Upper lobe of right lung (tissue), 1 donor: ENCODE results near the gene TOM1L2. TPM values are rescaled to one million over a fixed set of nuclear protein-coding genes. Genes with fewer than 3 reads are reported as not detected.
A peak's percentile ranks its signal among the peaks of the same experiment; 100 is the strongest.

Experiments
- ATAC-seq: fragments of 200-7000 bp; cut with Tn5 transposase; one replicate; pipeline ENCODE4 v1.9.1; 2020; ENCODE audit warnings: mild to moderate bottlenecking, moderate library complexity
- DNase-seq: peaks from one replicate; pipeline ENCODE4 v3.0.0-alpha.2; 2020
- H3K27ac ChIP-seq: fragments of 200-600 bp; one replicate; pipeline ENCODE4 v1.8.0; 2022
- H3K27me3 ChIP-seq: fragments of 200-600 bp; one replicate; pipeline ENCODE4 v1.8.0; 2022; ENCODE audit warnings: mild to moderate bottlenecking
- H3K36me3 ChIP-seq: fragments of 200-600 bp; one replicate; pipeline ENCODE4 v1.8.0; 2022
- H3K4me1 ChIP-seq: fragments of 200-600 bp; one replicate; pipeline ENCODE4 v1.8.0; 2022
- H3K4me3 ChIP-seq: fragments of 200-600 bp; one replicate; pipeline ENCODE4 v1.8.0; 2022; ENCODE audit warnings: mild to moderate bottlenecking
- H3K9me3 ChIP-seq: fragments of 200-600 bp; one replicate; pipeline ENCODE4 v1.8.0; 2022
- CTCF ChIP-seq: fragments of 200-600 bp; IDR thresholded peaks from one replicate; pipeline ENCODE4 v1.8.0; 2022; ENCODE audit warnings: antibody characterized with exemption
- intact Hi-C: fragments of 100-400 bp; cut with DNase I; formaldehyde crosslinking; loops from one replicate; pipeline ENCODE4 v1.11.0; 2022
- total RNA-seq: library from RNA; stranded (reverse); fragmentation: NEBNext Ultra II Directional; extraction: Animal tissue kit (Norgen Biotek cat#: 25700); gene quantifications from one replicate; pipeline ENCODE4 v1.2.1, GENCODE V29; 2021
- donor health status: DM: no; HTN: yes; CAD: no; lungs with severe emphysema.

TOM1L2 gene
- total RNA-seq, 1 donor from 2014 or later, result 76.7 TPM

DNA sequence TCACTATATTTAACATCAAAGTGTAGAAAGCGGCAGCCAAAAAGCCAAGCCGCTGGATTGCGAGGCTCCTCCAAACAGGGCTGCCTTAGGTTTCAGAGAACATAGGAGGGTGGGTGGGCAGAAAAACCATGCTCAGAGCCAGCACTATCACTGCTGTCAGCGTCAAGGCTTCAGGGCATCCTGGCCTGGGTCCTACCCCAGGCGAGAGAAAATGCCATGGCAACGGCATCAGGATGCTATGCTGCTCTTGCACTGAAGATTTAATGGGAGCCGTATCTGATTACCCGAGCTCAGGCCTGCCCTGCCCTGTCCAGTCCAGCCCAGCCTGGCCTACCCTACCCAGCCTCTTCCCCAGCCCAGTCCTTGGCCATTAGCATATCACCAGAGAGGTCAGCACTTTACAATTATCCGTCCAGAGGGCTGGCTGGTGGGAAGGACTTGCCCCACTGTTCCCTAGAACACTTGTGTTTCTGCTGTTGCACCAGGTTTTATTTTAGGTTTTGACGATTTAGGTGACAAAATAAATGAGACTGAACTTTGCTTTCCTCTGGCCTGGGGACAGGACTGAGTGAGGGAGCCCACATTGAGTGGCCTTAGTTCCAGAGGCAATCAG is 61.1 kb downstream of the TOM1L2 start:
- Histone ChIP-seq H3K4me1 (peaks cover 27% of the 10 kb centered on the region), H3K27me3 (no peaks in the 10 kb centered on the region), H3K4me3 (no peak overlapping the region), H3K9me3 (no peaks in the 10 kb centered on the region), H3K27ac (no peak overlapping the region), H3K36me3 (no peaks in the 10 kb centered on the region)
- intact Hi-C loops, result loop anchor here (10.0 kb wide), 1 partner anchor 96 kb away; no protein-coding TSS in a partner anchor
- ATAC-seq (peak; percentile 67), DNase-seq (peak; percentile 51)
- no peak for TF ChIP-seq CTCF

DNA sequence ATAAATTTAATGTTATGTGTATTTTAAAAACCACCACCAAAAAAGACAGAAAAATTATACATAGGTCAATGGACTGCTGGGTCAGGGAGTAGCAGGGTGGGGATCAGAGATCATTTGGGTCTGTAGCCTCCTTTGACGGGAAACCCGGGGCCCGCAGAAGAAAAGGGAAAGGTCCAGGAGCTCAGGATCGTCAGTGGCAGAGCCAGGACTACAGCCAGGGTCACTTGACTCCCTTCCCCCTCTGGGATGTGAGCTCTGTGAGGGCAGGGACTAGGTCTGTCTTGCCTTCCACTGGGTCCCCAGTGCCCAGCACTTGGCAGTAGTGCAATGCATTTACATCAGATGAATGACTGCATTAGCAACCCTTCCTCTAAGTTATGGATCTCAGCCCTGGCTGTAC is 62.1 kb downstream of the TOM1L2 start:
- intact Hi-C loops, result loop anchor here (10.0 kb wide), 1 partner anchor 95 kb away; no protein-coding TSS in a partner anchor
- no peaks in the 10 kb centered on the region for H3K27me3 ChIP-seq

GRCh38 chr17:17909078-17909477 is 63.1 kb downstream of the TOM1L2 start:
- DNase-seq (no peak), ATAC-seq (no peak)
- intact Hi-C loops, result no loop called here
- no peak for TF ChIP-seq CTCF
- peaks cover 23% of the 10 kb centered on the region for H3K4me1 ChIP-seq
- H3K36me3 ChIP-seq, result no peaks in the 10 kb centered on the region
- H3K4me3 ChIP-seq, result no peak overlapping the region
- no peaks in the 10 kb centered on the region for H3K9me3 ChIP-seq
- H3K27ac ChIP-seq, result no peak overlapping the region
- H3K27me3 ChIP-seq, result no peaks in the 10 kb centered on the region

More for the DNA sequence above, 62.1 kb downstream of the TOM1L2 start:
- no peak for ATAC-seq
- Histone ChIP-seq H3K4me1 (peaks cover 27% of the 10 kb centered on the region), H3K4me3 (no peak overlapping the region), H3K9me3 (no peaks in the 10 kb centered on the region), H3K36me3 (no peaks in the 10 kb centered on the region), H3K27ac (no peak overlapping the region)
- peak; percentile 23 for DNase-seq
- TF ChIP-seq CTCF, result no peak

DNA sequence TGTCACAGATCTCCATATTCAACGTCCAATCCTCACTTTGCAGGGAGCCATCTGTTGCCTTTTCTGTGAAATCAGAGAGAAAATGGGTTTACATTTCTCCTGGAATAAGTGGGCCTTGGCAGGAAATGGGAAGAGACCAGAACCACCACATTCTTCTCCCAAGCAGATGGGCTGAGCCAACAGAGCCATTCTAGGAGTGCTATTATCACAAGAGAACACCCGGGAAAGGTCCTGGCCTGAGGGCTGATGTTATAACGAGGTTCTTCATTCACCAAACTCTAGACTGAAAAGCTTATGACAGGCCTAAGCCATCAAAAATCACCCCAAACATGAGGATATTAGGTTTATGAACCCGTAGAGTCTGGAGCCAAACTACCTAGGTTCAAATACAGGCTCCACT is 64.7 kb downstream of the TOM1L2 start:
- DNase-seq (peak; percentile 3), ATAC-seq (no peak)
- H3K36me3 ChIP-seq, result no peaks in the 10 kb centered on the region
- H3K4me3 ChIP-seq, result no peak overlapping the region
- peaks cover 17% of the 10 kb centered on the region for H3K4me1 ChIP-seq
- no peak for TF ChIP-seq CTCF
- intact Hi-C loops, result no loop called here
- peak overlapping the region; percentile 17 for H3K27ac ChIP-seq
- no peaks in the 10 kb centered on the region for H3K9me3 ChIP-seq
- H3K27me3 ChIP-seq, result no peaks in the 10 kb centered on the region

DNA sequence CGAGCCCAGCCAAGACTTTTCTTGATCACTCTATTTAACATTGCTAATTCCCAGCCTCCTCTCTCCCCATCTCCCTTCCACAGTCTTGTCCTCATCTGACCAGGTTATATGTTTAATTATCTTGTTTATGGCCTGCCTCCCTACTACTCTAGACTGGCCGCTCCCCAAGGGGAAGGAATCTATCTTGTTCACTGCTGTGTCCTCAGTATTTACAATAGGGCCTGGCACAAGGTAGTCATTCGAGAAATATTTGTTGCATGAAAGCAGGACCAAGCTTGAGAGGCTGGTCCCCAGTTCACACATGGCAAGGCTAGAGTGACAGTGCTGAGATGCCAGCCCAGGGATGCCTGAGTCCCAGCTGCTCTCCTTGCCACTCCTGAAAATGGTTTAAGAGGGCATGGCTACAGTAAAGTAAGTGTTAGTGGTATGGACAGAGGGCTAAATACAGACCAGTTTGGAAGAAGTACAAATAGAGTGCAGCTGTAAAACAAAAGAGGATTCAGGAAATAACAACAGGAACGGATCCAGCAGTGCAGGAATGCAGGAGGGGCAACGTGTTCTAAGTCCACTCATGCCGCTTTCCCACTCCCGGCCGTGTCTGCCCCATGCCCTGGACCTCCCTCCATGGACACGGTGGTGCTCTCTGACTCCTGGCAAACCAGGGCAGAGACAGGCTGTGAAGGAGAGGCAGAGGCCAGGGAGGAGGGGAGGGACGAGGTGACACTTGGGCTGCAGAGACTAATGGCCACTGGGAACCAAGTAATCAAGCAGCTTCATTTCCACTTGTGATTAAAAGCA is 65.6 kb downstream of the TOM1L2 start:
- intact Hi-C loops, result no loop called here
- peaks cover 24% of the 10 kb centered on the region for H3K4me1 ChIP-seq

More for the DNA sequence above, 65.6 kb downstream of the TOM1L2 start:
- Histone ChIP-seq H3K27me3 (no peaks in the 10 kb centered on the region), H3K9me3 (no peaks in the 10 kb centered on the region), H3K4me3 (no peak overlapping the region), H3K36me3 (no peaks in the 10 kb centered on the region), H3K27ac (peak overlapping the region; percentile 17)
- peak; percentile 15 for ATAC-seq
- peak; percentile 52 for DNase-seq
- TF ChIP-seq CTCF, result no peak
